Keratinocyte (primary cell): ENCODE results near the gene TRPV4.

Experiments used
- EZH2 ChIP-seq: IDR thresholded peaks from one replicate; pipeline ENCODE4 v1.6.1; 2012; ENCODE audit warnings: inconsistent platforms, mild to moderate bottlenecking, low read length, moderate library complexity
- TF ChIP-seq, protein P1 (sequence below), 3 experiments: IDR thresholded peaks in 1 of 3; conservative IDR thresholded peaks in 1 of 3; optimal IDR thresholded peaks in 1 of 3; 2 replicates in 2 of 3; 3 replicates in 1 of 3; pipeline versions ENCODE3 to v1.5.1; 2011; ENCODE audit warnings: low read length in 3 of 3, mild to moderate bottlenecking in 3 of 3, moderate library complexity in 2 of 3, control low read depth in 1 of 3, inconsistent platforms in 1 of 3; ENCODE audit not compliant: insufficient read depth in 2 of 3; ENCODE audit errors: extremely low read depth in 1 of 3

DNA sequence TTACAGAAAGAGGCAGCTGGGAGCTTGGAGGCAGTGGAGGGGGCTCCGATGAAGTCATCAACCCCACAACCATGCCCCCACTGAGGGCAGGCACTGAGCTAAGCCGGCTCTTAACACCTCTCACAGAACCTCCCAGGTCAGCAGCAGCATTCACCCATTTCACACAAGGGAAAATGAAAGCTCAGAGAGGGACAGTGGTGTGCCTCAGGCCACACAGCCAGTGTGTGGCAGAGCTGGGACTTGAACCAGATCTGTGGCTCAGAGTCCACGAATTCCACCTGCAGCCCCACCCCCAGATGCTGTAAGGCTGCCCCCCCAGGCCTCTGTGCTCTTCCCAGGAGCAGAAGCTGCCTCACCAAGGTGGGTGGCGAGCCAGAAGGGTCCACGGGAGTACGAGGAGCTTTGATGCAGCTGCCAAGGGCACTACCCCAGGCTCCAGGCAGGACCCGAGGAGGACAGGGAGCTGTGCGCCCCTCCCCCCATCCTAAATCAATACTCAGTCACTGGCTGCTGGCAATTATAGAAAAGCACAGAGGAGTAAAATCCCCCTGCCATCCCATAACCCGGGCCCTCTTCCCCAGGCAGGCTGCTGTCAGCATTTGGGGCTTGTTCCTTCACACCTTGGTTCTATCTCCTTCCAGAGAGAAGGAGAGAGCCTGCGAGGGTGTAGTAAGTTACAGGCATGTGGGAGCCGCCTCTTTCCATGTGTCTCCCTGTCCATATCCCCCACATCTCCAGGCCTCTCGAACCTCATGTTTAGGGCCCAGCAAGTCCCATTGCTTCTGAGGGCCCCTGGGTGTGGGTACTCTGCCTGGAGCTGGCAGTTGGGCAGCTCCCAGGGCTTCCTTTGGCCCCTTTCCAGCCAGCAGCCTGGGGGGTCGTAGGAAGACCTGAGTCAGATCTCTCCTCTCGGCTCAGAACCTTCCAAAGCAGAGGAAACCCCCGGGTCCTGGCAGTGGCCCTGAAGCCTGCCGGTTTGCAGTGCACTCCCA lies 72.0 kb downstream of the TRPV4 start:
- no peak for TF ChIP-seq EZH2
- TF ChIP-seq, protein P1, sequence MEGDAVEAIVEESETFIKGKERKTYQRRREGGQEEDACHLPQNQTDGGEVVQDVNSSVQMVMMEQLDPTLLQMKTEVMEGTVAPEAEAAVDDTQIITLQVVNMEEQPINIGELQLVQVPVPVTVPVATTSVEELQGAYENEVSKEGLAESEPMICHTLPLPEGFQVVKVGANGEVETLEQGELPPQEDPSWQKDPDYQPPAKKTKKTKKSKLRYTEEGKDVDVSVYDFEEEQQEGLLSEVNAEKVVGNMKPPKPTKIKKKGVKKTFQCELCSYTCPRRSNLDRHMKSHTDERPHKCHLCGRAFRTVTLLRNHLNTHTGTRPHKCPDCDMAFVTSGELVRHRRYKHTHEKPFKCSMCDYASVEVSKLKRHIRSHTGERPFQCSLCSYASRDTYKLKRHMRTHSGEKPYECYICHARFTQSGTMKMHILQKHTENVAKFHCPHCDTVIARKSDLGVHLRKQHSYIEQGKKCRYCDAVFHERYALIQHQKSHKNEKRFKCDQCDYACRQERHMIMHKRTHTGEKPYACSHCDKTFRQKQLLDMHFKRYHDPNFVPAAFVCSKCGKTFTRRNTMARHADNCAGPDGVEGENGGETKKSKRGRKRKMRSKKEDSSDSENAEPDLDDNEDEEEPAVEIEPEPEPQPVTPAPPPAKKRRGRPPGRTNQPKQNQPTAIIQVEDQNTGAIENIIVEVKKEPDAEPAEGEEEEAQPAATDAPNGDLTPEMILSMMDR (optimal IDR thresholded peaks at IDR 0.05 in 1 of 3, IDR thresholded peaks at IDR 0.05 in 1 of 3, conservative IDR thresholded peaks at IDR 0.05 in 1 of 3; ENCODE audit: extremely low read depth in 1 of 3, insufficient read depth in 2 of 3, low read length in 3 of 3): no peak
